ENCODE data around the gene LOXL4.

LOXL4 gene

DNA sequence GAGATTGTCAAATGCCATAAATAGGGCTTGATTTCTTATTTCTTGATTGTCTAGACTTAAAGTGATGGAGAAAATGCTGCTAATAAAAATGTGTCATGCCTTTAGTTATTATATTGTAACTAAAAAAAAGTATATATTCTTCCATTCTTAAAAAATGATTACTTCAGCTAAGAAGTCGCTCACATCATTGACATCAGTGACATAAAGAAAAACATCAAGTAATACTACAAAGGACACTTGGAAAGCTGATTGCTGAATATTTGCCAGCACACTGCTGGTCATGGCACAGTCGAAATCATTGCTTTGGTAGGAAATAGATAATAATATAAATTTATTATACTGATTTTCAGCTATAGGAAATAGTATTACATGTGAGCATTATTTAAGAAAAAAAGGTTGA lies 62.6 kb downstream of the LOXL4 start:
- FAIRE-seq: no peak
- DNase-seq (ENCODE audit: insufficient read length, low spot score): no peak

DNA sequence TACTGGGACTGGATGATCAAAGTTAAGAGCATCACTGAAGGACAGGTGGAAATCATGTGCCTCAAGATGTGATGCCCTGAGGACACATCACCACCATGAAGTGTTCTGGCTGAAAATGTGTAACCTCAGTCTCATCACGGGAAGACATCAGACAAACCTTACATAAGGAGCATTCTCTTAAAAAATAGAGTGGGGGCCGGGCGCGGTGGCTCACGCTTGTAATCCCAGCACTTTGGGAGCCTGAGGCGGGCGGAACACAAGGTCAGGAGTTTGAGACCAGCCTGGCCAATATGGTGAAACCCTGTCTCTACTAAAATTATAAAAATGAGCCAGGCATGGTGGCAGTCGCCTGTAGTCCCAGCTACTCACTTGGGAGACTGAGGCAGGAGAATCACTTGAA lies 65.6 kb downstream of the LOXL4 start:
- FAIRE-seq (no peak), DNase-seq (ENCODE audit: insufficient read length, low spot score) (no peak)

DNA sequence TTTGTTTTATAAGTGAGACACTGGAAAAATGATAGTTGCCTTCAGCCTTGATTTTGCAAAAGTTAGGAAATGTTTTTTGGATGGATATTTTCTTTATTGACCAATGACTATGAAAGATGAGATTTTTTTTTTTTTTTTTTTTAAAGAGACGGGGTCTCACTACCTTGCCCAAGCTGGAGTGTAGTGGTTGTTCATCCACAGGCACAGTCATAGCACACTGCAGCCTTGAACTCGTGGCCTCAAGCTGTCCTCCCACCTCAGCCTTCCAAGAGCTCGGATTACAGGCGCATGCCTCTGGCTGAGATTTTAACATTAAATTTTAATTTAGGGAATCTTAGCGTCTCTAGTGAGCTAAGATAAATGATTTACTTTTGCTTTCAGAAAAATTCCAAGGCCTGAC lies 66.2 kb downstream of the LOXL4 start:
- FAIRE-seq (no peak), DNase-seq (ENCODE audit: insufficient read length, low spot score) (no peak)

Data from GM19239 (cell line).